CD8-positive, alpha-beta memory T cell (primary cell): ENCODE data around the gene PRPF4. TPM values are rescaled to one million over a fixed set of nuclear protein-coding genes. Genes with fewer than 3 reads are reported as not detected.
"Not testable (repeated sequence)": the region's sequence is repeated elsewhere in the genome, so short reads cannot be mapped to it uniquely, and the experiment has no call there.

ENCODE experiments used
- CTCF ChIA-PET: fragments of 350-600 bp; sonication (Branson Sonifier 250); formaldehyde crosslinking; loops from one replicate; lab custom pipeline; 2021; ENCODE audit warnings: antibody characterized with exemption; lab: Charles Lee
- POLR2A ChIA-PET: fragments of 350-600 bp; sonication (Branson Sonifier 250); formaldehyde crosslinking; loops from one replicate; lab custom pipeline; 2021; ENCODE audit warnings: antibody characterized with exemption; lab: Charles Lee
- DNase-seq, 5 donors: peaks; one replicate each; pipeline versions ENCODE4 v3.0.0 to v3.0.0-alpha.2; 2020 to 2022; ENCODE audit warnings: mixed read lengths in 1 of 5
- H3K27ac ChIP-seq: one replicate; pipeline ENCODE4 v1.7.0; 2013; ENCODE audit warnings: low read depth, mild to moderate bottlenecking, low read length, moderate library complexity
- H3K27me3 ChIP-seq: 2 replicates; pipeline ENCODE4 v1.7.0; 2013; ENCODE audit warnings: low read length, mild to moderate bottlenecking; ENCODE audit not compliant: insufficient read depth, poor library complexity, severe bottlenecking
- H3K36me3 ChIP-seq: 2 replicates; pipeline ENCODE4 v1.7.0; 2013; ENCODE audit warnings: mild to moderate bottlenecking, low read length, moderate library complexity; ENCODE audit not compliant: insufficient read depth
- H3K4me1 ChIP-seq: 2 replicates; pipeline ENCODE4 v1.7.0; 2013; ENCODE audit warnings: mild to moderate bottlenecking, low read length, moderate library complexity; ENCODE audit not compliant: insufficient read depth
- H3K4me3 ChIP-seq: 2 replicates; pipeline ENCODE4 v1.7.0; 2013; ENCODE audit warnings: mild to moderate bottlenecking, low read length
- H3K9me3 ChIP-seq: 2 replicates; pipeline ENCODE4 v1.7.0; 2013; ENCODE audit warnings: mild to moderate bottlenecking, low read length
- H3K27ac Mint-ChIP-seq, 8 donors: one replicate each; pipeline ENCODE4 v1.8.0; 2020 to 2021; ENCODE audit warnings: mixed read lengths in 8 of 8, mild to moderate bottlenecking in 6 of 8, inconsistent platforms in 3 of 8, moderate library complexity in 3 of 8
- H3K27me3 Mint-ChIP-seq, 2 donors: one replicate each; pipeline ENCODE4 v1.8.0; 2020 to 2021; ENCODE audit warnings: mixed read lengths in 2 of 2, mild to moderate bottlenecking in 1 of 2, moderate library complexity in 1 of 2
- H3K36me3 Mint-ChIP-seq, 3 donors: one replicate each; pipeline ENCODE4 v1.8.0; 2020 to 2021; ENCODE audit warnings: mixed read lengths in 3 of 3, inconsistent platforms in 1 of 3, mild to moderate bottlenecking in 1 of 3
- H3K4me1 Mint-ChIP-seq, 3 donors: one replicate each; pipeline ENCODE4 v1.8.0; 2020 to 2021; ENCODE audit warnings: mixed read lengths in 3 of 3, inconsistent platforms in 1 of 3, mild to moderate bottlenecking in 1 of 3
- H3K4me3 Mint-ChIP-seq, 7 donors: one replicate each; pipeline ENCODE4 v1.8.0; 2020 to 2021; ENCODE audit warnings: mixed read lengths in 7 of 7, mild to moderate bottlenecking in 6 of 7, moderate library complexity in 4 of 7, inconsistent platforms in 2 of 7
- H3K9me3 Mint-ChIP-seq, 5 donors: one replicate each; pipeline ENCODE4 v1.8.0; 2020 to 2022; ENCODE audit warnings: mixed read lengths in 5 of 5, mild to moderate bottlenecking in 3 of 5, moderate library complexity in 2 of 5, inconsistent platforms in 1 of 5
- polyA plus RNA-seq: library from polyadenylated mRNA; unstranded; fragments of 300-500 nt; fragmentation: Illumina TruSeq; gene quantifications from one replicate; pipeline ENCODE4 v1.2.3, GENCODE V29; 2021
- total RNA-seq, 2 experiments: library from RNA; stranded (reverse); gene quantifications; one replicate each; pipeline ENCODE4 v1.2.3, GENCODE V29; 2021

Gene PRPF4
- total and polyA plus RNA-seq, 3 experiments from 2014 or later, result 27.4 to 71.4 (median 69.5) TPM

- DNase-seq, result no peak
- Mint-ChIP-seq H3K27me3 (no peaks in the 10 kb centered on the region), H3K4me1 (no peaks in the 10 kb centered on the region), H3K4me3 (no peak overlapping the region), H3K36me3 (peaks cover 0 to 53% (median 19%) of the 10 kb centered on the region in 3 donors), H3K9me3 (no peaks in the 10 kb centered on the region), H3K27ac (peak overlapping the region in 4 of 8 donors; percentile 2 to 61 (median 34))
- H3K36me3 ChIP-seq, result peaks cover 32% of the 10 kb centered on the region
- H3K27ac ChIP-seq, result no peak overlapping the region
- H3K4me1 ChIP-seq, result no peaks in the 10 kb centered on the region
- H3K4me3 ChIP-seq, result no peak overlapping the region
- H3K9me3 ChIP-seq, result no peaks in the 10 kb centered on the region
- H3K27me3 ChIP-seq, result no peaks in the 10 kb centered on the region
- POLR2A ChIA-PET, result no interaction called here
- CTCF ChIA-PET, result no interaction called here
Measured at GRCh38 chr9:113293285-113293878, 17.9 kb downstream of the PRPF4 start.

GRCh38 chr9:113296247-113296646 lies 20.8 kb downstream of the PRPF4 start:
- ChIA-PET POLR2A (interaction anchor here (0.7 kb wide), 1 partner anchor 1037 kb away, joined by 3 read pairs; no protein-coding TSS in a partner anchor), CTCF (interaction anchor here (1.3 kb wide), 1 partner anchor 105 kb away, joined by 4 read pairs; the partner anchor contains the start of gene ALAD)
- H3K9me3 ChIP-seq, H3K4me3 Mint-ChIP-seq, DNase-seq, H3K27me3 ChIP-seq, H3K27me3 Mint-ChIP-seq, H3K27ac Mint-ChIP-seq, H3K4me3 ChIP-seq, H3K4me1 ChIP-seq, H3K27ac ChIP-seq, H3K4me1 Mint-ChIP-seq, H3K9me3 Mint-ChIP-seq: not testable (repeated sequence)
- peaks cover 10% of the 10 kb centered on the region for H3K36me3 ChIP-seq
- H3K36me3 Mint-ChIP-seq, result peaks cover 0 to 25% (median 8%) of the 10 kb centered on the region in 3 donors

- H3K36me3 Mint-ChIP-seq, result peaks cover 0 to 18% (median 2%) of the 10 kb centered on the region in 3 donors
- H3K4me3 Mint-ChIP-seq, result no peak overlapping the region
- ChIA-PET POLR2A (interaction anchor here (0.7 kb wide), 1 partner anchor 1038 kb away, joined by 3 read pairs; no protein-coding TSS in a partner anchor), CTCF (interaction anchor here (1.3 kb wide), 1 partner anchor 104 kb away, joined by 4 read pairs; the partner anchor contains the start of gene ALAD)
- Histone ChIP-seq H3K27ac (no peak overlapping the region), H3K4me3 (no peak overlapping the region), H3K36me3 (peaks cover 4% of the 10 kb centered on the region), H3K9me3 (no peaks in the 10 kb centered on the region), H3K27me3 (no peaks in the 10 kb centered on the region), H3K4me1 (no peaks in the 10 kb centered on the region)
- H3K4me1 Mint-ChIP-seq, result no peaks in the 10 kb centered on the region
- peak overlapping the region in 2 of 8 donors; percentile 32 to 68 for H3K27ac Mint-ChIP-seq
- peaks cover 0 to 6% of the 10 kb centered on the region in 2 donors for H3K27me3 Mint-ChIP-seq
- no peaks in the 10 kb centered on the region for H3K9me3 Mint-ChIP-seq
- DNase-seq, result no peak
Measured at GRCh38 chr9:113296796-113297558, 21.5 kb downstream of the PRPF4 start.

GRCh38 chr9:113298311-113298710 lies 22.9 kb downstream of the PRPF4 start:
- Mint-ChIP-seq H3K4me3 (no peak overlapping the region), H3K27ac (no peak overlapping the region), H3K4me1 (no peaks in the 10 kb centered on the region), H3K27me3 (peaks cover 0 to 16% of the 10 kb centered on the region in 2 donors), H3K36me3 (peaks cover 0 to 5% (median 2%) of the 10 kb centered on the region in 3 donors), H3K9me3 (no peaks in the 10 kb centered on the region)
- H3K27me3 ChIP-seq, result no peaks in the 10 kb centered on the region
- POLR2A ChIA-PET, result no interaction called here
- H3K9me3 ChIP-seq, result no peaks in the 10 kb centered on the region
- no peaks in the 10 kb centered on the region for H3K4me1 ChIP-seq
- no peak overlapping the region for H3K4me3 ChIP-seq
- no peak overlapping the region for H3K27ac ChIP-seq
- peaks cover 3% of the 10 kb centered on the region for H3K36me3 ChIP-seq
- CTCF ChIA-PET, result no interaction called here
- no peak for DNase-seq

- Histone ChIP-seq H3K27me3 (no peaks in the 10 kb centered on the region), H3K9me3 (no peaks in the 10 kb centered on the region), H3K27ac (no peak overlapping the region), H3K36me3 (no peaks in the 10 kb centered on the region), H3K4me3 (no peak overlapping the region), H3K4me1 (no peaks in the 10 kb centered on the region)
- H3K4me1 Mint-ChIP-seq, result no peaks in the 10 kb centered on the region
- H3K27me3 Mint-ChIP-seq, result peaks cover 0 to 19% of the 10 kb centered on the region in 2 donors
- H3K4me3 Mint-ChIP-seq, result no peak overlapping the region
- H3K36me3 Mint-ChIP-seq, result peaks cover 0 to 2% (median 0%) of the 10 kb centered on the region in 3 donors
- H3K27ac Mint-ChIP-seq, result peak overlapping the region in 1 of 8 donors; percentile 60
- CTCF ChIA-PET, result no interaction called here
- POLR2A ChIA-PET, result no interaction called here
- DNase-seq, result no peak
- no peaks in the 10 kb centered on the region for H3K9me3 Mint-ChIP-seq
Measured at GRCh38 chr9:113298924-113299770, 23.7 kb downstream of the PRPF4 start.

- POLR2A ChIA-PET, result no interaction called here
- CTCF ChIA-PET, result no interaction called here
- H3K4me1 ChIP-seq, result no peaks in the 10 kb centered on the region
Measured at GRCh38 chr9:113299800-113300292, 24.4 kb downstream of the PRPF4 start.

GRCh38 chr9:113301548-113301947 lies 26.1 kb downstream of the PRPF4 start:
- no peaks in the 10 kb centered on the region for H3K9me3 Mint-ChIP-seq
- no peak overlapping the region for H3K27ac ChIP-seq
- no peaks in the 10 kb centered on the region for H3K9me3 ChIP-seq
- H3K27ac Mint-ChIP-seq, result no peak overlapping the region
- no peak overlapping the region for H3K4me3 Mint-ChIP-seq
- POLR2A ChIA-PET, result no interaction called here
- CTCF ChIA-PET, result no interaction called here
- H3K4me3 ChIP-seq, result no peak overlapping the region
- no peaks in the 10 kb centered on the region for H3K4me1 Mint-ChIP-seq
- no peaks in the 10 kb centered on the region for H3K4me1 ChIP-seq
- DNase-seq, result no peak
- H3K27me3 ChIP-seq, result no peaks in the 10 kb centered on the region
- peaks cover 8 to 25% of the 10 kb centered on the region in 2 donors for H3K27me3 Mint-ChIP-seq
- H3K36me3 ChIP-seq, result no peaks in the 10 kb centered on the region
- peaks cover 0 to 2% (median 0%) of the 10 kb centered on the region in 3 donors for H3K36me3 Mint-ChIP-seq

More at GRCh38 chr9:113299800-113300292, 24.4 kb downstream of the PRPF4 start:
- Histone ChIP-seq H3K9me3 (no peaks in the 10 kb centered on the region), H3K4me3 (no peak overlapping the region), H3K36me3 (no peaks in the 10 kb centered on the region), H3K27ac (no peak overlapping the region), H3K27me3 (no peaks in the 10 kb centered on the region)
- no peaks in the 10 kb centered on the region for H3K4me1 Mint-ChIP-seq
- DNase-seq, result no peak
- no peak overlapping the region for H3K27ac Mint-ChIP-seq
- H3K9me3 Mint-ChIP-seq, result no peaks in the 10 kb centered on the region
- no peak overlapping the region for H3K4me3 Mint-ChIP-seq
- H3K36me3 Mint-ChIP-seq, result peaks cover 0 to 2% (median 0%) of the 10 kb centered on the region in 3 donors
- peaks cover 3 to 20% of the 10 kb centered on the region in 2 donors for H3K27me3 Mint-ChIP-seq
